IMR-90 (cell line): Measurements from ENCODE around the gene TNS3. TPM values are rescaled to one million over a fixed set of nuclear protein-coding genes. Genes with fewer than 3 reads are reported as not detected.

Source experiments
- ATAC-seq: fragments of 200-7000 bp; cut with Tn5 transposase; 2 replicates; pipeline ENCODE4 v1.9.1; 2020; ENCODE audit warnings: low read depth, mild to moderate bottlenecking, moderate library complexity
- BruUV-seq: library from RNA; stranded (reverse); fragments of 400-500 nt; replicated peaks from 2 replicates; lab custom pipeline; 2021; lab: Mats Ljungman, UMichigan
- CTCF ChIA-PET: fragments of 300-600 bp; formaldehyde crosslinking; extraction: SDS; loops from one replicate; lab custom pipeline; 2021; ENCODE audit warnings: antibody characterized with exemption; lab: Yijun Ruan, JAX
- POLR2A ChIA-PET: fragments of 300-600 bp; sonication (Branson Sonifier 250); formaldehyde crosslinking; loops from one replicate; lab custom pipeline; 2022; ENCODE audit warnings: antibody characterized with exemption; ENCODE audit not compliant: unreplicated experiment; lab: Charles Lee
- DNase-seq: peaks from one replicate; pipeline ENCODE4 v3.0.0; 2013
- H2AFZ ChIP-seq: replicated peaks from 2 replicates; pipeline ENCODE3; 2013; ENCODE audit warnings: low read length, mild to moderate bottlenecking; ENCODE audit not compliant: poor library complexity
- H2AK5ac ChIP-seq: 2 replicates; pipeline ENCODE4 v1.6.1; 2013; ENCODE audit warnings: low read depth, low read length, inconsistent platforms
- H2AK9ac ChIP-seq: replicated peaks from 2 replicates; pipeline ENCODE3; 2013; ENCODE audit warnings: mild to moderate bottlenecking, low read depth, low read length, moderate library complexity; ENCODE audit not compliant: poor library complexity
- H2BK120ac ChIP-seq: 2 replicates; pipeline ENCODE4 v1.6.1; 2013; ENCODE audit warnings: low read depth, low read length, inconsistent platforms
- H2BK15ac ChIP-seq: 3 replicates; pipeline ENCODE4 v1.6.1; 2013; ENCODE audit warnings: low read depth, low read length, inconsistent platforms
- H2BK20ac ChIP-seq: 2 replicates; pipeline ENCODE4 v1.6.1; 2013; ENCODE audit warnings: low read depth, mild to moderate bottlenecking, inconsistent platforms, low read length, moderate library complexity
- H2BK5ac ChIP-seq: 2 replicates; pipeline ENCODE4 v1.6.1; 2013; ENCODE audit warnings: mild to moderate bottlenecking, low read depth, low read length, inconsistent platforms; ENCODE audit not compliant: poor library complexity, severe bottlenecking
- H3K14ac ChIP-seq: replicated peaks from 2 replicates; pipeline ENCODE4 v1.6.1; 2013; ENCODE audit warnings: low read depth, low read length, inconsistent platforms
- H3K18ac ChIP-seq: 2 replicates; pipeline ENCODE4 v1.6.1; 2013; ENCODE audit warnings: low read depth, low read length, control low read depth
- H3K23ac ChIP-seq: 2 replicates; pipeline ENCODE4 v1.6.1; 2013; ENCODE audit warnings: low read depth, low read length, inconsistent platforms
- H3K27ac ChIP-seq: 2 replicates; pipeline ENCODE4 v1.5.1; 2013; ENCODE audit warnings: mild to moderate bottlenecking, control low read depth, low read length; ENCODE audit not compliant: insufficient read depth
- H3K27me3 ChIP-seq: 2 replicates; pipeline ENCODE4 v1.6.1; 2013; ENCODE audit warnings: low read length; ENCODE audit not compliant: control insufficient read depth, insufficient read depth
- H3K36me3 ChIP-seq: 2 replicates; pipeline ENCODE4 v1.6.1; 2013; ENCODE audit warnings: low read length, mixed read lengths; ENCODE audit not compliant: control insufficient read depth, insufficient read depth
- H3K4ac ChIP-seq: 2 replicates; pipeline ENCODE4 v1.6.1; 2013; ENCODE audit warnings: low read depth, low read length, inconsistent platforms
- H3K4me1 ChIP-seq: 2 replicates; pipeline ENCODE4 v1.6.1; 2013; ENCODE audit warnings: low read length, mixed read lengths; ENCODE audit not compliant: control insufficient read depth, insufficient read depth
- H3K4me2 ChIP-seq: 2 replicates; pipeline ENCODE4 v1.6.1; 2013; ENCODE audit warnings: low read depth, mild to moderate bottlenecking, control low read depth, low read length, moderate library complexity
- H3K4me3 ChIP-seq: 2 replicates; pipeline ENCODE4 v1.5.1; 2013; ENCODE audit warnings: low read depth, mild to moderate bottlenecking, control low read depth, low read length, moderate library complexity; ENCODE audit not compliant: insufficient read depth
- H3K56ac ChIP-seq: 2 replicates; pipeline ENCODE4 v1.6.1; 2013; ENCODE audit warnings: low read length, inconsistent platforms; ENCODE audit not compliant: insufficient read depth; ENCODE audit errors: extremely low read depth
- H3K79me1 ChIP-seq, 2 experiments: 2 replicates each; pipeline ENCODE4 v1.6.1; 2013; ENCODE audit warnings: low read length in 2 of 2, inconsistent platforms in 1 of 2, low read depth in 1 of 2
- H3K9ac ChIP-seq: 2 replicates; pipeline ENCODE4 v1.6.1; 2013; ENCODE audit warnings: low read depth, low read length, control low read depth
- H3K9me1 ChIP-seq: 2 replicates; pipeline ENCODE4 v1.6.1; 2013; ENCODE audit warnings: low read length, inconsistent platforms; ENCODE audit not compliant: insufficient read depth
- H3K9me3 ChIP-seq: 2 replicates; pipeline ENCODE4 v1.6.1; 2013; ENCODE audit warnings: low read length; ENCODE audit not compliant: control insufficient read depth, insufficient read depth
- H4K20me1 ChIP-seq: 2 replicates; pipeline ENCODE4 v1.6.1; 2013; ENCODE audit warnings: low read length, inconsistent platforms; ENCODE audit not compliant: insufficient read depth
- H4K5ac ChIP-seq: 2 replicates; pipeline ENCODE4 v1.6.1; 2013; ENCODE audit warnings: mild to moderate bottlenecking, low read depth, low read length, control low read depth
- H4K8ac ChIP-seq, 2 experiments: 2 replicates each; pipeline ENCODE4 v1.6.1; 2013; ENCODE audit warnings: low read depth in 2 of 2, low read length in 2 of 2, control low read depth in 1 of 2, inconsistent platforms in 1 of 2
- H4K91ac ChIP-seq: 2 replicates; pipeline ENCODE4 v1.6.1; 2013; ENCODE audit warnings: low read depth, low read length, inconsistent platforms; ENCODE audit not compliant: insufficient read depth
- BHLHE40 ChIP-seq: fragments of 150-350 bp; IDR thresholded peaks from 2 replicates; pipeline ENCODE4 v1.6.1; 2016; ENCODE audit warnings: mild to moderate bottlenecking, low read depth, low read length
- CEBPB ChIP-seq: IDR thresholded peaks from 2 replicates; pipeline ENCODE4 v1.6.1; 2012; ENCODE audit warnings: low read depth, low read length, improper control_type of control experiment
- CTCF ChIP-seq: conservative IDR thresholded peaks from 2 replicates; pipeline ENCODE4 v1.5.1; 2012; ENCODE audit warnings: mild to moderate bottlenecking, low read depth, low read length, improper control_type of control experiment
- ELK1 ChIP-seq: fragments of 150-350 bp; IDR thresholded peaks from 2 replicates; pipeline ENCODE4 v1.6.1; 2016; ENCODE audit warnings: low read depth, mild to moderate bottlenecking, low read length, moderate library complexity, borderline replicate concordance
- FOS ChIP-seq: fragments of 150-350 bp; IDR thresholded peaks from 2 replicates; pipeline ENCODE4 v1.6.1; 2016; ENCODE audit warnings: low read depth, low read length
- MAFK ChIP-seq: IDR thresholded peaks from 2 replicates; pipeline ENCODE4 v1.6.1; 2012; ENCODE audit warnings: low read depth, low read length, improper control_type of control experiment
- MAZ ChIP-seq: IDR thresholded peaks from 2 replicates; pipeline ENCODE4 v1.6.1; 2012; ENCODE audit warnings: low read depth, mild to moderate bottlenecking, low read length, improper control_type of control experiment, moderate library complexity, borderline replicate concordance
- MXI1 ChIP-seq: IDR thresholded peaks from 2 replicates; pipeline ENCODE4 v1.6.1; 2012; ENCODE audit warnings: low read depth, mild to moderate bottlenecking, low read length, moderate library complexity, borderline replicate concordance
- RAD21 ChIP-seq: IDR thresholded peaks from 2 replicates; pipeline ENCODE4 v1.6.1; 2012; ENCODE audit warnings: low read length, improper control_type of control experiment
- RCOR1 ChIP-seq: IDR thresholded peaks from 2 replicates; pipeline ENCODE4 v1.6.1; 2012; ENCODE audit warnings: mild to moderate bottlenecking, low read length, improper control_type of control experiment; ENCODE audit not compliant: insufficient replicate concordance
- USF2 ChIP-seq: fragments of 150-350 bp; IDR thresholded peaks from 2 replicates; pipeline ENCODE4 v1.6.1; 2017; ENCODE audit warnings: mild to moderate bottlenecking, antibody characterized with exemption, low read length, low read depth
- WGBS, 2 experiments: methylation state at CpG; one replicate each; pipeline versions ENCODE4 v1.1.5 to v1.1.7; 2013; ENCODE audit warnings: missing lambda C conversion rate in 2 of 2; ENCODE audit not compliant: insufficient read length in 1 of 2; ENCODE audit errors: extremely low coverage in 2 of 2; 5-methylcytosine and 5-hydroxymethylcytosine counted together
- dilution Hi-C: fragments of 300-500 bp; cut with HindIII; formaldehyde crosslinking; loops from one replicate; pipeline ENCODE4 v1.14.3; 2018; ENCODE audit warnings: low sequenced_read_pairs; ENCODE audit not compliant: unreplicated experiment
- in situ Hi-C: fragments of 300-500 bp; cut with MboI; formaldehyde crosslinking; loops from 3 replicates; pipeline ENCODE4 v1.14.3; 2019; ENCODE audit warnings: low sequenced_read_pairs, inconsistent platforms, mixed read lengths
- intact Hi-C: fragments of 100-400 bp; cut with micrococcal nuclease; formaldehyde crosslinking; loops from 2 replicates; pipeline ENCODE4 v1.10.0; 2022
- polyA plus RNA-seq, 3 experiments: library from polyadenylated mRNA; depleted of rRNA; stranded (reverse); fragments of >200 nt; gene quantifications; 2 replicates each; pipeline ENCODE4 v1.2.3, GENCODE V29; 2012; ENCODE audit warnings: low replicate concordance in 1 of 3
- total RNA-seq: library from RNA; depleted of rRNA; stranded (reverse); fragments of >200 nt; gene quantifications from 2 replicates; pipeline ENCODE4 v1.2.3, GENCODE V29; 2012

Gene TNS3
- total and polyA plus RNA-seq, 2 of the 4 experiments (the other 2 are of a cell fraction), result 64.3 to 79.2 TPM

- POLR2A ChIA-PET, result no interaction called here
- WGBS, 2 experiments, result 83% methylated on average over 3 of the region's 16 CpGs; no CpG with 5 or more reads in 1 of the 2 experiments
These were observed 98.2 kb downstream of the TNS3 start for GRCh38 chr7:47483604-47484273.

More at GRCh38 chr7:47483604-47484273, 98.2 kb downstream of the TNS3 start:
- H4K8ac ChIP-seq, result peak overlapping the region in 1 of 2 experiments; percentile 65; a peak in 2 of 4 replicates
- dilution Hi-C loops (no loop called here), in situ Hi-C loops (no loop called here), intact Hi-C loops (loop anchor here (1.0 to 2.0 kb wide), 2 partner anchors 17 to 54 kb away; no protein-coding TSS in a partner anchor)
- H4K91ac ChIP-seq, result peak overlapping the region; percentile 87
- peak overlapping the region; percentile 83 for H2BK20ac ChIP-seq
- H2BK5ac ChIP-seq, result no peak overlapping the region
- BruUV-seq, result no TSS peak
- H3K9ac ChIP-seq, result no peak overlapping the region
- H3K27me3 ChIP-seq, result no peaks in the 10 kb centered on the region
- peaks cover 50% of the 10 kb centered on the region for H3K9me1 ChIP-seq
- H3K9me3 ChIP-seq, result no peaks in the 10 kb centered on the region
- no peak for ATAC-seq
- H3K23ac ChIP-seq, result peak overlapping the region; percentile 28; the same call in 1 of the 2 replicates
- H3K56ac ChIP-seq, result no peak overlapping the region
- no peak overlapping the region for H2AK9ac ChIP-seq
- peak overlapping the region; percentile 1; the same call in 2 of the 3 replicates for H2BK15ac ChIP-seq
- H3K36me3 ChIP-seq, result peaks cover 4% of the 10 kb centered on the region; the same call in 1 of the 2 replicates
- H2AK5ac ChIP-seq, result peak overlapping the region; percentile 91
- DNase-seq, result peak; percentile 38
- H3K4me3 ChIP-seq, result no peak overlapping the region
- H4K5ac ChIP-seq, result peak overlapping the region; percentile 6; the same call in 1 of the 2 replicates
- peak overlapping the region; percentile 86 for H2BK120ac ChIP-seq
- H3K79me1 ChIP-seq, result peaks cover 55 to 83% of the 10 kb centered on the region in 2 experiments
- H4K20me1 ChIP-seq, result peaks cover 54% of the 10 kb centered on the region
- H3K14ac ChIP-seq, result peak overlapping the region; percentile 29
- no peak for TF ChIP-seq MAZ
- no peak for TF ChIP-seq MAFK
- no peak for TF ChIP-seq CEBPB
- no peak for TF ChIP-seq FOS
- no peak for TF ChIP-seq USF2
- TF ChIP-seq CTCF, result peak; percentile 33; the same call in 1 of the 2 replicates
- TF ChIP-seq BHLHE40, result no peak
- TF ChIP-seq ELK1, result no peak
- peak; percentile 53 for TF ChIP-seq RAD21
- TF ChIP-seq RCOR1, result no peak
- no peak for TF ChIP-seq MXI1
- H2AFZ ChIP-seq, result no peak overlapping the region
- no peak overlapping the region for H3K4me2 ChIP-seq
- peaks cover 52% of the 10 kb centered on the region for H3K4me1 ChIP-seq
- peak overlapping the region; percentile 86 for H3K4ac ChIP-seq
- CTCF ChIA-PET, result no interaction called here
- H3K27ac ChIP-seq, result no peak overlapping the region
- H3K18ac ChIP-seq, result 0 out of 2 replicates have a peak overlapping the region, but pooled peaks have one; percentile 9
